Measurements from ENCODE around the gene SERF2. TPM values are rescaled to one million over a fixed set of nuclear protein-coding genes. Genes with fewer than 3 reads are reported as not detected.
A peak's percentile ranks its signal among the peaks of the same experiment; 100 is the strongest.

Gene SERF2
- total and polyA plus RNA-seq, 2 of the 8 experiments (the other 6 are each of a cell fraction or from before 2014, with no cell fraction given), result 655 to 999 TPM

DNA sequence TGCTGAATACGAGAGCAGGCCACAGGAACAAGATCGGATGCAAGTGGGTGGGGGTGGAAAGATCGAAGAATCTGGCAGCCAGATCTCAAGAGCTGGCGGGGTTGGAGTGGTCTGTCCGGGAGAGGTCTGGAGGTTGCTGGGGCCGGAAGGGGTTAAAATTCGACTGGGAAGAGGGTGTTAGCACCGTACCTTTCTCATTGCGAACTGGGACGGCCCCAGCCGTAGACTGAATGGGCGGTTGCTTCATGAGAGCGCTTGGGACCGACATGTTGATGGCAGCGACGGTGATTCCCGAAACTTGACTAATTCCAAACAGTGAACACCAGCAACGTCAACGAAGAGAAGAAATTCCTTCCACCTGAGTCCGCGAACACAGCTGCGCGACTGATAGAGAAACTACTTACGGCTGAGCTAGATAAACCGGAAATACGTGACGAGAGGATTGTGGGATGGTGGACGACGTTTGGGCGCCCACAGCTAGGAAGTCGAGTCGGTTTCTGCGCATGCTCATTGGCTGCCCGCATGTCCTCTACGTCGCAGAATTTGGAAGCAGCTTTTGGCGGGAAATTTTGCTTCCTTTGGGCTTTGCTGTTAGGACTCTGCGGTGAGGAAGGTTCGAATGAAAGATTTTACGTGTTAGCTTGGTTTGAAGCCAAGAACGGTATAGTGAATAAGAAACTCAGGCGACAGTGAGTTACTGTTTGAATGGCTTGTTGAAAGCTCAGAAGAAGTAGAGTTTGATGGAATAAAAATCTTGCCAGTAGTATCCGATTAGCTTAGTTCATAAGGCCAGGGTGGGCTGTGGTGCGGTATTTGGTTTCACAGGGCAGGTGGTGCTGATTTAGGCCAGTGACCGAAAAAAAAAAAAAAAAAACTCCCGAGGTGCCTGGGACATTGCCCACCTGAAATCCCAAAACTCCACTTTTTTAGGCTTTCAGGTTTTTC is 32.5 kb downstream of the SERF2 start, which contains the start of gene MFAP1 (continued):
- no peak for TF ChIP-seq ZNF274 (IDR thresholded peaks at IDR 0.05; ENCODE audit: borderline replicate concordance, extremely low read depth, low read length)
- no peak for TF ChIP-seq EGR1 (IDR thresholded peaks at IDR 0.05; ENCODE audit: borderline replicate concordance, low read depth, low read length)
- TF ChIP-seq RBBP5 (IDR thresholded peaks at IDR 0.05; ENCODE audit: borderline replicate concordance, low read depth, low read length), result peak; percentile 94
- no peak for TF ChIP-seq CEBPB (IDR thresholded peaks at IDR 0.05; ENCODE audit: low read depth, low read length)
- TF ChIP-seq GTF2F1 (IDR thresholded peaks at IDR 0.05; ENCODE audit: borderline replicate concordance, low read depth, low read length), result peak; percentile 16; the same call in 1 of the 2 replicates
- peak; percentile 48 to 94 for TF ChIP-seq POLR2A (IDR thresholded peaks at IDR 0.05; ENCODE audit: control extremely low read depth in 1 of 2, low read depth in 2 of 2, low read length in 2 of 2)
- peak; percentile 87 for TF ChIP-seq PHF8 (conservative IDR thresholded peaks at IDR 0.05; ENCODE audit: low read depth, low read length)
- TF ChIP-seq TBP (IDR thresholded peaks at IDR 0.05; ENCODE audit: low read depth, low read length), result peak; percentile 82
- no peak for TF ChIP-seq KDM1A (IDR thresholded peaks at IDR 0.05; ENCODE audit: borderline replicate concordance, low read length)
- TF ChIP-seq ATF3 (IDR thresholded peaks at IDR 0.05; ENCODE audit: insufficient read depth, low read depth, low read length), result no peak
- no peak for TF ChIP-seq JUN (IDR thresholded peaks at IDR 0.05; ENCODE audit: low read depth, low read length)
- no peak for TF ChIP-seq SP2 (IDR thresholded peaks at IDR 0.05; ENCODE audit: low read length)
- no peak for TF ChIP-seq CTBP2 (IDR thresholded peaks at IDR 0.05; ENCODE audit: borderline replicate concordance, insufficient read depth, insufficient read length, low read length)
- TF ChIP-seq EP300 (IDR thresholded peaks at IDR 0.05; ENCODE audit: borderline replicate concordance in 1 of 2, low read depth in 2 of 2, low read length in 2 of 2), result no peak
- TF ChIP-seq NANOG (IDR thresholded peaks at IDR 0.05; ENCODE audit: insufficient read depth, low read depth, low read length, poor library complexity, severe bottlenecking), result no peak
- TF ChIP-seq SIRT6 (IDR thresholded peaks at IDR 0.05; ENCODE audit: low read length), result no peak
- no peak for TF ChIP-seq RXRA (IDR thresholded peaks at IDR 0.05; ENCODE audit: insufficient read depth, low read depth, low read length)
- TF ChIP-seq ASH2L (IDR thresholded peaks at IDR 0.05; ENCODE audit: low read length), result peak; percentile 96
- no peak for TF ChIP-seq MAFK (IDR thresholded peaks at IDR 0.05; ENCODE audit: low read depth, low read length)
- TF ChIP-seq YY1 (IDR thresholded peaks at IDR 0.05; ENCODE audit: low read depth, low read length), result peak; percentile 80
- TF ChIP-seq SP1 (IDR thresholded peaks at IDR 0.05; ENCODE audit: low read depth, low read length), result peak; percentile 22; the same call in 1 of the 2 replicates
- TF ChIP-seq JUND (IDR thresholded peaks at IDR 0.05; ENCODE audit: low read length), result no peak
- TF ChIP-seq BCL11A (IDR thresholded peaks at IDR 0.05; ENCODE audit: low read depth in 2 of 2, low read length in 2 of 2), result no peak
- TF ChIP-seq TAF1 (IDR thresholded peaks at IDR 0.05; ENCODE audit: low read depth, low read length), result peak; percentile 93
